ENCODE measurements around the gene PGGHG.
"Not testable (repeated sequence)": the region's sequence is repeated elsewhere in the genome, so short reads cannot be mapped to it uniquely, and the experiment has no call there.

Gene PGGHG

DNA sequence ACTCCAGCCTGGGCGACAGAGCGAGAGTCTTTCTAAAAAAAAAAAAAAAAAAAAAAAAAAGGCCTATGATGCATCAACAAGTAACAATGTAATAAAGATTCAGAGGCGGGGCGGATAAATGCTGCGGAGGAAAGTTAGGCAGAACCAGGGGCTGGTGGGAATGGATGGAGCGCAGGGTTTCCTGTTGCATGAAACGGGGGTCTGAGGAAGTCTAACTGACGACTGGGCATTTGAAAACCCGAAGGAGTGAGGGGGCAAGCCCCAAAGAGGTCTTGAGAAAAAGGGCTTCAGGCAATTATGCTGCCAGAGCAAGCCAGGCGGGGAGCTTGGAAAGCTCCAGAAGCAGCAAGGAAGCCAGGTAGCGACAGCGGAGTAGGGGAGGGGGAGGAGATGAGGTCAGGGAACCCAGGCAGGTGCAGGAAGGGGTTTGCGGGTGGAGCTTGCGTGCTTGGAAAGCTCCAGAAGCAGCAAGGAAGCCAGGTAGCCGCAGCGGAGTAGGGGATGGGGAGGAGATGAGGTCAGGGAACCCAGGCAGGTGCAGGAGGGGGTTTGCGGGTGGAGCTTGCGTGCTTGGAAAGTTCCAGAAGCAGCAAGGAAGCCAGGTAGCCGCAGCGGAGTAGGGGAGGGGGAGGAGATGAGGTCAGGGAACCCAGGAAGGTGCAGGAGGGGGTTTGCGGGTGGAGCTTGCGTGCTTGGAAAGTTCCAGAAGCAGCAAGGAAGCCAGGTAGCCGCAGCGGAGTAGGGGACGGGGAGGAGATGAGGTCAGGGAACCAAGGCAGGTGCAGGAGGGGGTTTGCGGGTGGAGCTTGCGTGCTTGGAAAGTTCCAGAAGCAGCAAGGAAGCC, 1.7 kb upstream of the PGGHG start:
- not testable (repeated sequence) for DNase-seq

DNA sequence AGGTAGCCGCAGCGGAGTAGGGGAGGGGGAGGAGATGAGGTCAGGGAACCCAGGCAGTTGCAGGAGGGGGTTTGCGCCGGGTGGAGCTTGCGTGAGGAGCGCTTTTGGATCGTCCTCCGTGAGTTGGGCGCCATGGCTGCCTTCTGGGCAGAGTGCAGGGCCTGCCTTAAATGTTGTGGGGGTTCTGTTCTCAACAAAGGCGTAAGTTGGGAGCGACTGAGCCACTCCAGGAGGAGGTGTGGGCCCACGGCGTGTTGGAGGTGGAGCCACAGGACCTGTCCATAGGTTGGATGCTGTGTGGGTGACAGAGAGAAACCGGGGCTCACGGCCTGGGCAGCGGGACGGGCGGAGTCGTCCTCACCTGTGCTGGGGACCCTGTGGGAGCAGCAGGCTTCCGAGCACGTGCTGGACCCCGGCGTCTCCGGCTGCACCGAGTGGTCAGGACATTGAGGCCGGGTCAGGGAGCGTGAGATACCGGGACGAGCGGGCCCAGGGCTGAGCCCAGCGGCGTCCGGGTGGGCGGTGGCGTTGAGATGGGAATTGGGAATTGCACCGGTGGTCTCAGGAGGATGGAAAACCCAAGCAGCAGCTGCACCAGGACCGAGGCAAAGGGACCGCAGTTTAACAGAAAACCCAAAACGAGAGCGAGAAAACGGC, 977 bp upstream of the PGGHG start:
- DNase-seq: no peak

DNA sequence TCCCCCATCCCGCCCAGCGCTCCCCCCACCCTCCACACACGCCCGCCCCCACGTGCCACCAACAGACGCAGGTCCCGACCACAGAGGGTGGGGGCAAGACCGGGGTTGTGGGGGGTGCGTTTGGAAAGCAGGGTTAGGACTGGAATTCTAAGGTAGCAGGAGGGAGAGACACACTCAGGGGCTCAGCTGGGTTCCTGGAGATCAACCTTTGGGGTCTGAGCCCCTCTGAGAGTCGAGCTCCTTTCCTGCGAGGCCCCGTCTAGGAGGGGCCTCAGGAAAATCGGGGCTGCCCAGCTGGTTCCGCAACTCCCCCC, 429 bp downstream of the PGGHG start:
- DNase-seq: no peak

DNA sequence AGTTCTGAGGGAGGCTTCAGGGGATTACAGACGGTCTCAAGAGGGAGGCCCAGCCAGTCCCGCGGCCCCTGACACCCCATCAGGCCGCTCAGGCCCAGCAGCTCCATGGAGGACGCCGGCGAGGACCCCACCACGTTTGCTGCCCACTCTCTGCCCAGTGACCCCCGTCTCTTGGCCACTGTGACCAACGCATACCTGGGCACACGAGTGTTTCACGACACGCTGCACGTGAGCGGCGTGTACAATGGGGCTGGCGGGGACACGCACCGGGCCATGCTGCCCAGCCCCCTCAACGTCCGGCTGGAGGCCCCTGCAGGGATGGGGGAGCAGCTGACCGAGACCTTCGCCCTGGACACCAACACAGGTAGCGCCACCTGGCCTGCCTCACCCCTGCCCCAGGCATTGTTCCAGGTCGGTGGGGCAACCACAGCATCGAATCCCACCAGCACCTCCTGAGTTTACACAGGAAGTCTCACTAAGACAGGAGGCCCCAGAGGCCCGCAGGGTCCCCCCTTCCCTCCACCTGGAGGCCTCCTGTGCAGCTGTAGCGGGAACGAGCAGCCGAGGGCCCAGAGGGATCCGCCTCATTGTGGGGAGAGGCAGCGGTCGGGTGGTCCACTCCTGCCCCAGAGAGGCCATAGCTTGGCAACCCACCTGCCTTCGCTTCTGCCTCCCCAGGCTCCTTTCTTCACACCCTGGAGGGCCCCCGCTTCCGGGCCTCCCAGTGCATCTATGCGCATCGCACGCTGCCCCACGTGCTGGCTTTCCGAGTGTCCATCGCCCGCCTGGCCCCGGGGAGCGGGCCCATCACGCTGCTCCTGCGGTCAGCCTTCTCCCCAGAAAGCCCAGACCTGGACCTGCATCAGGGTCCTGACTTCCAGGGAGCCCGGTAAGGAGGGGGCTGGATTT, 1.0 kb downstream of the PGGHG start:
- DNase-seq: no peak

DNA sequence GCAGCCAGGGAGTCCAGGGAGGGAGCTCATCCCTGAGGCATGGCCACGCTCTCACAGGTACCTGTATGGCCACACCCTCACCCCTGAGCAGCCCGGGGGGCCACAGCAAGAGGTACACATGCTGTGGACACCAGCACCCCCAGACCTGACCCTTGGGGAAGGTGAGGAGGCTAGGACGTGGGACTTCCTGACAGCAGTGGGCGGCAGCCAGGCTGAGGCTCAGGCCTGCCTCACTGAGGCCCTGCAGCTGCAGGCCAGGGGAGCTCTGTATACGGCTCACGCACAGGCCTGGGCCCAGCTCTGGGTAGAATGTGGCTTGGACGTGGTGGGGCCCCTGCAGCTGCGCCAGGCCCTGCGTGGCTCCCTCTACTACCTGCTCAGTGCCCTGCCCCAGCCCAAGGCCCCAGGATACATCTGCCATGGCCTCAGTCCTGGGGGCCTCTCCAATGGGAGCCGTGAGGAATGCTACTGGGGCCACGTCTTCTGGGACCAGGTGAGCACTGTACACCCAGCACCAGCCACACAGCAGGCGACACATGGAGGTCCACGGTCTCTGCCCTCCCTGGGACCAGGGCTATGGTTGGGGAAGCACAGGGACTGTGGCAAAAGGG, 1.8 kb downstream of the PGGHG start:
- DNase-seq: no peak

DNA sequence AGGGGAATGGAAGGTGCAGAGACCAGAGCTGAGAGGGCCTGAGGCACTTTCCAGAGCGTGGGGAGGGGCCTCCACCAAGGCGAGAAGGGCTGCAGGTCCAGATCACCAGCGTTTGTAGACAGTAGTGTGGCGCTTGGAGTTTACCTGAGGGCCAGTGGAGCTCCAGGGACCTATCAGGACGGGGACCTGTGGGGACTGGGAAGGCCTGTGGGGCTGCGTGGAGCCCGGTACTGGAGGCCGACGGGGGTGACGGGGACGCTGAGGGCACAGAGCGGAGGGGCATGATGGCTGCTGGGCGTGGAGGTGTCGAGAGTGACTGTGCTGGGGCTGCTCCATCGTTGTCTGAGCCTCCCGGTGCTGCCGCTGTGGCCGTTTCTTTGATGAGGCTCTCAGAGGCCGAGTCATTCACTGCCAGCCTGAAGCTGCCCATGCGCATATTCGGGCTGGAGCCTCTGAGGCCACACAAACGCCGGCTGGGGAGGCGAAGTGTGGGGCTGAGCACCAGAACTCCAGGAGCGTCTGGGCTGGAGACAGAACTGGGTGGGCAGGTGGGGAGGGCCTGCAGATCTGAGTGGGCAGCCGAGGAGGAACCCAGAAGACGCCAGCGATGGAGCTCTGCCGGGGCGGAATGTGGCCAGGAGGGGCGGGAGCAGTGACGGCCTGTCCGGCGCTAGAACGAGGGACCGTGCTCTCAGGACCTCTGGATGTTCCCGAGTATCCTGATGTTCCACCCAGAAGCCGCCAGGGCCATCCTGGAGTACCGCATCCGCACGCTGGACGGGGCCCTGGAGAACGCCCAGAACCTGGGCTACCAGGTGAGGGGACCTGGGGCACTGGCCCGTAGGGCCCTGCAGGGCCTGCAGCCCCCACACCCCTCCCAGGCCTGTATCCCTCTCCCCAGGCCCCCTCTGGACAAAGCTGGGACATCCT, 2.6 kb downstream of the PGGHG start:
- DNase-seq: no peak

DNA sequence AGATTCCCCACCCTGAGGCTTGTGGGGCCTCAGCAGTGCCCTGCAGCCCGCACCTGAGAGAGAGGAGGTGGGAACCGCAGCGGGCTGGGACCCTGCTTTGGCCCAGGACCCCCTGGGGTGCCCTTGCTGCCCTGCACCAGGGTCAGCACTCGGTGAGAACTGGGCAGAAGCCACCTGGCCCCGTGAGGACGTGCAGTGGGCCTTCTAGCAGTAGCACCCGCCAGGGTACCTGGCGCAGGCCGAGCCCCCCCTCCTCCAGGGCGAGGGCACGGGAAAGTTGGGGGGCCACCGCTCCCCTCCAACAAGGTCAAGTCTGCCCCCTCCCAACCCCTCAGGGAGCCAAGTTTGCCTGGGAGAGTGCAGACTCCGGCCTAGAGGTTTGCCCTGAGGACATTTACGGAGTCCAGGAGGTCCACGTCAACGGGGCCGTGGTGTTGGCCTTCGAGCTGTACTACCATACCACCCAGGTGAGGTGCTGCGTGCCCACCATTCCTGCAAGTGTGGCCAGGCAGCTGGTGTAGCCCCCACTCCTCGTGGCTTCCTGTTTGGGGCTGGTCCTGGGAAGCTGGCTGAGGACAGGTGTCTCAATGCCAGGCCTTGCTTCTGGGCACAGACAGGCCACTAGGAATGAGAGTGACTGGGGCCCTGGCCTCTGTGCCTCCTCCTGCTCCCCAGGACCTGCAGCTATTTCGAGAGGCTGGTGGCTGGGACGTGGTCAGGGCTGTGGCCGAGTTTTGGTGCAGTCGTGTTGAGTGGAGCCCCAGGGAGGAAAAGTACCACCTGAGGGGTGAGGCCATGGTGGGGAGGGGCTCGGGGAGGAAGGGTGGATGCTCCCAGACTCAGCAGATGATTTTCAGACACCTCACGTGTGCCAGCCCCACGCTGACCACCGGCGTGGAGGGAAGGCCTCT, 3.5 kb downstream of the PGGHG start:
- no peak for DNase-seq

DNA sequence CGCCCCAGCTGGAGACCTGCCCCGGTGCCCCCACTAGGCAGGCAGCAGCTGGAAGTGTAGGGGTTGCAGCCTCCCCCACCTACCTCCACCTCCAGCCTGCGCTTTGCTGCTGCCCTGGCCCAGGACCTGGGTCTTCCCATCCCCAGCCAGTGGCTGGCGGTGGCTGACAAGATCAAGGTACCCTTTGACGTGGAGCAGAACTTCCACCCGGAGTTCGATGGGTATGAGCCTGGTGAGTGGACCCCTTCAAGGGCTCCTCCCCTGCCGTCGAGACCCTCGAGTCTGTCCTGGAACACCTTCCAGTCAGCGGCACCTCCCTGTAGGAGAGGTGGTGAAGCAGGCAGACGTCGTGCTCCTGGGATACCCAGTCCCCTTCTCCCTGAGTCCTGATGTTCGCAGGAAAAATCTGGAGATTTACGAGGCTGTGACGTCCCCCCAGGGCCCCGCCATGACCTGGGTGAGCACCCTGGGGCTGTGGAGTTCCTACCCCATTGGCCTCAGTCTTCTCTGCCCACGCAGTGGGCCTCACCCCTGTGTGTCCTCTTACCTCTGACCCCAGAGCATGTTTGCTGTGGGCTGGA, 4.4 kb downstream of the PGGHG start:
- DNase-seq: no peak

DNA sequence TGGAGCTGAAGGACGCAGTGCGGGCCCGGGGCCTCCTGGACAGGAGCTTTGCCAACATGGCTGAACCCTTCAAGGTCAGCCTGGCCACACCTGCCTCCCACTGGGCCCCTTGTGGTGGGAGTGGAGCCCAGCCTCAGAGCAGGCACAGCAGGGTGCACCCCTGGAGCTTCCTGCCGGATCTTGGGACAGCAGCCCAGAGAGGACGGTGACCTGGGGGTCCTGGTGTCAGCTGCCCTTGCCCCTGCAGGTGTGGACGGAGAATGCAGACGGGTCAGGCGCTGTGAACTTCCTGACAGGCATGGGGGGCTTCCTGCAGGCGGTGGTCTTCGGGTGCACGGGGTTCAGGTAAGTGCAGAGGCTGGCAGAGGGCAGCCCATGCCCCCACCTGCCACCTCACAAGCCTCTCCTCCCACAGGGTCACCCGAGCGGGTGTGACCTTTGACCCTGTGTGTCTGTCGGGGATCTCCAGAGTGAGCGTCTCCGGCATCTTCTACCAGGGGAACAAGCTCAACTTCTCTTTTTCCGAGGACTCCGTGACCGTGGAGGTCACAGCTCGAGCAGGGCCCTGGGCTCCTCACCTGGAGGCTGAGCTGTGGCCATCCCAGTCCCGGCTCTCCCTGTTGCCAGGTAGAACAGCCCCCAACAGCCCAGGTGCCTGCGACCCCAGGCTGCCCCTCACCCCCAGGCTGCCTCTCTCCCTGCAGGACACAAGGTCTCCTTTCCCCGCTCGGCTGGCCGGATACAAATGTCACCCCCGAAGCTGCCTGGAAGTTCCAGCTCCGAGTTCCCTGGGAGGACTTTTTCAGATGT, 5.1 kb downstream of the PGGHG start:
- no peak for DNase-seq

DNA sequence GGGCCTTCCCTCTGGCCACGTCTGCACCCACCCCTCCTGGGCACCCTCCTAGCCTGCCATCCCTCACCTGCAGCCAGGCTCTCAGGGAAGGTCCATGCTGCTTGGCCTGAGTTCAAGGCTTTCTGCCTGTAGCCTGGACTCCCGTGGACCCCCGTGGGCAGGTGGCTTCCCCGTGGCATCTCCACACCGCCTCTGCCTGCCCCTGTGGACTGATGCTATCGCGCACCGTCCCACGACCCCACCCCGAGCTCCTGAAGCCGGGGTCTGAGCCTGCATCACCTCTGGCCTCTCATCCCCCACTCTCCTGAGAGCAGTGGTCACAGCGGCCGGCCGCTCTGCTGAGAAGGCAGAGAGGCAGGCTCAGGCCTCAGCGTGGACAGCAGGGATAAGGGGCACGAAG, 5.9 kb downstream of the PGGHG start:
- no peak for DNase-seq

DNA sequence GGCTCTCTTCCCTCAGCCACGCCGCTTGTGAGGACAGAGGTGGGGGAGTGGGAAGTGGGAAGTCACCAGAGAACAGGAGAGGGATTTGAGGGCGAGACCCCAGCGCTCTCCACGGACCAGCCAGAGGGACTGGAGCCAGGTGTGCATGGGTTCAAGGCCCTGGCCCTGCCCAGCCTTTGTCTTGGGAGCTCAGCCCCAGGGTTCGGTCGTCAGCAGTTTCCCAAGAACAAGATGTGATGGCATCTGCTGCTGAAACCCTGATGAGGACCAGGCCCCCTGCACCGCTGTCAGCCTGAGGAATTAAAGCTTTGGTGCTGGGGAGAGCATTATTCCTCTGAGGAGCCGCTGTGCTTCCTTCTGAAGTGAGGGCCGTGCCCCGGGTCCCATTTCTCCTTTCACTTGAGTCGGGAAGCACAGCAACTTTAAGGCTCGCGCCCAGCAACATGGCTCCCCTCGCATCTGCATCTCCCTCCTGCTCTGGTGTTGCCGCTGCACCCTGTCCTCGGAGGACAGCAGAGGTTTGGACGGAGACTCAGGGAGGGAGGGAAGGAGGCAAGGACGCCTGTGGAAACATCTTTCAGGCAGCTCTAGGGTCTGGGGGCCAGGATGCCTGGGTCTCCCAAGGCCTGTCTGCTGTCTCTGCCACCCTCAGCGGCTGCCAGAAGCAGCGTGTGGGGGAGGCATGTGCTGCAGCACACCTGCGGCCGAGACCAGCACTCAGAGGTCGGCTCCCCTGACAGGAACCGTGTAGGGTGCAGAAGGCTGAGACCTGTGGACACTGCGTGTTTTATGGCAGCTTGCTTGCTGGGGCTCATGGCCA, 6.6 kb downstream of the PGGHG start:
- DNase-seq: no peak

DNA sequence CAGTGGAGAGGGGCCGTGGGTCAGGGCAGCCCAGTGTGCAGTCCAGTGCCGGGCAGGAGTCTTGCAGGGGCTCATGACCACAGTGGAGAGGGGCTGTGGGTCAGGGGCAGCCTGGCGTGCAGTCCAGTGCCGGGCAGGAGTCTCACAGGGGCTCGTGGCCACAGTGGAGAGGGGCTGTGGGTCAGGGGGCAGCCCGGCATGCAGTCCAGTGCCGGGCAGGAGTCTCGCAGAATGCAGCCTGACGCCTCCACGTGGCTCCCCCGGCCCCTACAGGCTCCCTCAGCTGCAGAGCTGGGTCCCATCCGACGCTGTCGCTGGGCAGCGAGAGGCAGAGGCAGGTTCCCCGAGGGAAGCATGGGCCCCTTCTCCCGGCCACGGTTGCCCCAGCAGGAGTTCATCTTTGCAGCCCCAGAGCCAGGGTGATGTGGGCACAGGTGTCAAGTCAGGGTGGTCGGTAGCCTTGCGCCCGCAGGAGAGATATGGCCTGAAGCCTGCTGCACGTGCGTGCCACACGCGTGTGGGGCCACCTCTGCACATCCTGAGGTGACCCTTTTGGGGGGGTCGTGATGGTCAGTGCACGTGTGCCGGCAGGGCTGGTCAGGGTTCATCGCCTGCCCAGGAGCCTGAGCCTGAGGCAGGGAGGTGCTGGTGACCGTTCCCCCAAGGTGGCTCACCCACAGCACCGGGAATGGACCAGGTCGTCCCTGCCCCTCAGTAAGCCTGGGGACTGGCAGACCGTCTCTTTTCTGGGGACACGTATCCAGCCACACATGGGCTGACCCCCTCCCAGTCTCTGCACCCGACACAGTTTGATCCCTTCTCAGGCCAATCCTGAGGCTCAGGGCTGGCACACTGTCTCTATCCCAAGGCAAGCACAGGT, 7.5 kb downstream of the PGGHG start:
- DNase-seq: no peak

DNA sequence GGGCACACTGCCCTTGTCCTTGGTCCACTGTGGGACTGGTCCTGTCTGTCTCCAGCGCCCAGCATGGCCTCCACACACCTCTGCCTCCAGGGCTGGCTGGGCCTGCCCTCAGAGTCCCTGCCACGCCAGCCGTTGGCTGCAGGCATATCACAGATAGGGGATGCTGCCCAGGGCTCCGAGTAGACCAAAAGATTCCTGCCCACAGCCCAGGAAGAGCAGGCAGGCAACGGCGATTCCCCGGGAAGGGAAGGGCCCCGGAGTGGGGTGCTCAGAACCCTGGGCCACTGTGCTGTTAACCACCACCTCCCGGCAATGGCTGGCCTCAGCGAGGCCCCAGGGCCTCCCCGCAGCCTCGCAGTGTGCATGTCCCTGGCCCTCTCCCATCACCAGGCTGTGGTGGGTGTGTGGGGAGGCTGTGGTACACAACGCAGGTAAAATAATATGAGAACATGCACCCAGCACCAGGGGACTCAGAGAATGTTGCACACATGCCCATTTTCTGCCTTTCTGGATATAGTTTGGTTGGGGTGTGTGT, 8.2 kb downstream of the PGGHG start:
- no peak for DNase-seq

DNA sequence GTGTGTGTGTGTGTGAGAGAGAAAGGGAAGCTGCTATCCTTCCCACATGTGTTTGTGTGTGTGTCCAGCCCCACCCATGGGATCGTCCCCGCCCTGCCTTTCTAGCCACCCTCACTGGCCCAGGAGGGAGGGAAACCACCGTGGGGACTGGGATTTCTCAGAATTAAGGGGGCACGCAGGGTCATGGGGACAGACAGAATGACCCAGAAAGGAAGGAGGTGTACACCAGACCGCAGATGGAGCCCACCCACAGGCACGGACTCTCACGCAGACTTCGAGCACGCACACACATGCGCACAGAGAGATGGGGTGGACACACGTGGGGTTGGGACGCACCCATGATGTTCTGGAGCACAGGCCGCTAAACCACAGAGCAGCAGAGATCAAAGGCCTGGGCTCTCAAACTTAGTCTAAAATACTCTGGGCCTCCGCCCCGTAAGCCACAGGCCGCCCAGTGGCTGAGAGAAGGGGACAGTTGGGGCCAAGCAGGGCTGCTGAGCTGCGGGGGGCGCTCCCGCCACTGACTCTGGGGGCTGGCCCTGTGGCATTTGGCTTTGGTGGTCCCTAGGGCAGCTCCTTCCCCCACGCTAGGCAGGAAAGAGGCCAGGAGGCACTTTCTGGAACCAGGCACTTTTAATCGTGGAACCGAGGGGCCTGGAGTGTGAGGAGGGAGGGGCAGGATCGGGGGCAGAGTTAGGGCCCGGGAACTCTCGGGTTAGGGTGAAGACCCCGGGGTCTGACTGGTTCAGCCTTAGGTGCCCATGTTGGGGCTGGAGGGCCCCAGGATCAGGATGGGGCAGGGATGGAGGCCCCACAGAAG, 8.9 kb downstream of the PGGHG start:
- no peak for DNase-seq

DNA sequence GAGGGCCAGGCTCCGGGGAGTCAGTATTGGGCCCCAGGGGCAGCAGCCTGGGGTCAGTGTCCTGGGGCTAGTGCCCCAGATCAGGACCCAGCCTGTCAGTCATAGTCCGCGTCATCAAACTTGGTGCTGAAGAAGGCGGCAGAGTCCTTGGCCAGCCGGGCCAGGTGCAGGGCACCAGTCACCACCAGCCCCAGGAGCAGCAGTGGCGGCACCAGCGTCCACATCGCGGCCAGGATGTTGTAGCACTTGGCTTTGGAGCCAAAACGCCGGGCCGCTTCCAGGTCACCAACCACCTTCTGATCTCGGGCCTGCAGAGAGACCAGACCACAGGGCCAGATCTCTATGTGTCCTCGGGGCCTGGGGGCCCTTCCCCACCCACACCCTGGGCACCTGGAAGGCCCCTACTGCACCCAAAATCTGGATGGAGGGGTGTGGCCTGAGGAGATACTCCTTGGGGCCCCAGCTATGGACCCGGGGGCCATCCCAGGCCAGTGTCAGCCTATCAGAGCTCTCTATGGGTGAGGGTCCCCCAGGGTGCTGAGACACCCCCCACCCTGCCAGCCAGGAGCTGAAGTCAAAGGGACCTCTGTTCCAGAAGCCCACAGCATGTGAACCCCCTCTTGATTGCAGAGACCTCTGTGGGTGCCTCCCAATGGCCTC, 9.6 kb downstream of the PGGHG start:
- DNase-seq: no peak

All from NCI-H510A (cell line).